Measurements from ENCODE around the gene TRAF5.

Gene TRAF5

DNA sequence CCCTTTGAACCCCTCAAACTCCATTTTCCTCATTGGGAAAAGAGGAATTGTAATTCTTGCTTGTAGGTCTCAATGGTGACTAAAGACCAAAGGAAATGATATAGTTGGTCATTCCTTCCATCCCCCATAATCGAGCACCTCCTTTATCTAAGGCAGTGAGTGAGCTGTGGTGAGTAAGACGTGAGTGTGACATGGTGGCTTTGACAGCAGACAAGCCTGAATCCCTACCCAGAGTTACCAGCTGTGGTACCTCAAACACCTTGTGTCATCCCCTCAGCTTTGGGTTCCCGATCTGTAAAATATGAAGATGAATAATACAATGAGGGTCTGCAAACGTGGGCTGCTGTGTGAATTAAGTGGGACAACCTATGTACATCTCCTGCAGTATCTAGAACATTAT, 8.4 kb downstream of the TRAF5 start:
- Histone ChIP-seq H3K4me1 (ENCODE audit: control insufficient read depth, insufficient read depth, low read length, poor library complexity, severe bottlenecking) (peaks cover 84% of the 10 kb centered on the region), H3K27ac (ENCODE audit: insufficient read depth, low read length, poor library complexity, severe bottlenecking) (peak overlapping the region; percentile 59), H3K36me3 (ENCODE audit: control insufficient read depth, insufficient read depth, low read length) (no peaks in the 10 kb centered on the region), H3K4me3 (ENCODE audit: insufficient read depth, low read depth, low read length, poor library complexity, severe bottlenecking) (no peak overlapping the region), H3K27me3 (replicated peaks; ENCODE audit: control insufficient read depth, insufficient read depth, low read length, poor library complexity, severe bottlenecking) (no peaks in the 10 kb centered on the region), H3K9me3 (ENCODE audit: control insufficient read depth, low read length) (no peaks in the 10 kb centered on the region)
- no peak for DNase-seq

DNA sequence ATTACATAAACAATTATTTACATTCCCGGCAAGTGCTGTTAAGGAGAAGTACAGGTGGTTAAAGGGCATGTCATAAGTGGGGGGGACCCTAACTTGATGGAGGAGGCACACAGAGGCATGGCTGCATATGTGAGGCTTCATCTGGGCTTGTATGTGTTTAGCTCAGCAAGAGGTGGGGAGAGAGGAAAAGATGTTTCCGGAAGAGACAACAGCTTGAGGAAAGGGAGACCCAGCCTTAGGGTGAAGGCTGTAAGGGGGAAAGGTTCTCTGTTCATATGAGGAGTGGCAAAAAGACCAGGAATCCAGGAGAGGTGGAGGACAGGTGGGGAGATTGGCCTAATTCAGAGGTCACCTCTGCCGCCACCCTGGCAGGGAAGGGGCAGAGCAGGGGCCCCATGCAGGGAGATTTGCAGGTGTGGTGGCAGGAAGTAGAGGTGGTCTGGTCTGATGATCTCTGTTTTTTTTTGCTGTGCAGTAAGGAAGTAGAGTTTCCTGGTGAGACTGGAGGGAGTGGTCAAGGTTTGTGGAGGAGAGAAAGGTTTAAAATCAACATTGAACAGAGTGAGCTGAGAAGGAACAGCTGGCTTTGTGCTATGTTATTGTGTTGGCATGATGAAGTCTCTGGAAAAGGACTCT, 9.0 kb downstream of the TRAF5 start:
- Histone ChIP-seq H3K36me3 (ENCODE audit: control insufficient read depth, insufficient read depth, low read length) (no peaks in the 10 kb centered on the region), H3K4me1 (ENCODE audit: control insufficient read depth, insufficient read depth, low read length, poor library complexity, severe bottlenecking) (peaks cover 79% of the 10 kb centered on the region), H3K9me3 (ENCODE audit: control insufficient read depth, low read length) (no peaks in the 10 kb centered on the region), H3K27ac (ENCODE audit: insufficient read depth, low read length, poor library complexity, severe bottlenecking) (peak overlapping the region; percentile 59), H3K4me3 (ENCODE audit: insufficient read depth, low read depth, low read length, poor library complexity, severe bottlenecking) (peak overlapping the region; percentile 27), H3K27me3 (replicated peaks; ENCODE audit: control insufficient read depth, insufficient read depth, low read length, poor library complexity, severe bottlenecking) (no peaks in the 10 kb centered on the region)
- no peak for DNase-seq

DNA sequence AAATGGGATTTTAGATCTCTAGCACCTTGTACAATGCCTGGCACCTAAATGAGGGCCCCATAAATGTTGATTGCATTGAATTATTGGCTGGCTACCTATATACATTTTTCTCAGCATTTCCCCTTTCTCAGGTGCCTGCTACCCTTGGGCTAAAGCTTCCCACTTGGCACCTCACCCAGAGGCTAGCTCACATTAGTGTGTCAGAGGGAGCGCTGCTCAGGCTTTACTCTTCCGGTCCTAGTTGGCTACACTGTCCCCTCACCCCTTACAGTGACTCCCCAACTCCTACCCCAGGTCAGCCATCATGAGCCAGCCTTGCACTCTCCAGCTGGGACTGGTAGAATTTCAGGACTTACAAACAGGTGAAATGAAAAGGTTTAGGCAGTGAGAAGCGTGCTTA, 9.5 kb downstream of the TRAF5 start:
- DNase-seq, result no peak
- H3K4me3 ChIP-seq (ENCODE audit: insufficient read depth, low read depth, low read length, poor library complexity, severe bottlenecking), result peak overlapping the region; percentile 27
- H3K27ac ChIP-seq (ENCODE audit: insufficient read depth, low read length, poor library complexity, severe bottlenecking), result peak overlapping the region; percentile 59
- peaks cover 74% of the 10 kb centered on the region for H3K4me1 ChIP-seq (ENCODE audit: control insufficient read depth, insufficient read depth, low read length, poor library complexity, severe bottlenecking)
- no peaks in the 10 kb centered on the region for H3K9me3 ChIP-seq (ENCODE audit: control insufficient read depth, low read length)
- no peaks in the 10 kb centered on the region for H3K36me3 ChIP-seq (ENCODE audit: control insufficient read depth, insufficient read depth, low read length)
- H3K27me3 ChIP-seq (replicated peaks; ENCODE audit: control insufficient read depth, insufficient read depth, low read length, poor library complexity, severe bottlenecking), result no peaks in the 10 kb centered on the region

DNA sequence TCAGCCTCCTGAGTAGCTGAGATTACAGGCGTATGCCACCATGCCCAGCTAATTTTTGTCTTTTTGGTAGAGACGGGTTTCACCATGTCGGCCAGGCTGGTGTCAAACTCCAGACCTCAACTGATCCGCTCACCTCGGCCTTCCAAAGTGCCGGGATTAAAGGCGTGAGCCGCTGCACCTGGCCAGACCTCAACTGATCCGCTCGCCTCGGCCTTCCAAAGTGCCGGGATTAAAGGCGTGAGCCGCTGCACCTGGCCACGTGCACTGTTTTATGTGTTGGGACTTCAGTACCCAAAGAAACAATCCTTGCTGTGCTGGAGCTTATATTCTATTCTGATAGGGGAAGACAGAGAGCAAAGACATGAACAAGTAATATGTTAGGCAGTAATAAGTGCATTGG, 10.1 kb downstream of the TRAF5 start:
- no peak for DNase-seq
- H3K27ac ChIP-seq (ENCODE audit: insufficient read depth, low read length, poor library complexity, severe bottlenecking), result peak overlapping the region; percentile 59
- H3K27me3 ChIP-seq (replicated peaks; ENCODE audit: control insufficient read depth, insufficient read depth, low read length, poor library complexity, severe bottlenecking), result no peaks in the 10 kb centered on the region
- no peaks in the 10 kb centered on the region for H3K36me3 ChIP-seq (ENCODE audit: control insufficient read depth, insufficient read depth, low read length)
- H3K4me1 ChIP-seq (ENCODE audit: control insufficient read depth, insufficient read depth, low read length, poor library complexity, severe bottlenecking), result peaks cover 69% of the 10 kb centered on the region
- no peak overlapping the region for H3K4me3 ChIP-seq (ENCODE audit: insufficient read depth, low read depth, low read length, poor library complexity, severe bottlenecking)
- H3K9me3 ChIP-seq (ENCODE audit: control insufficient read depth, low read length), result no peaks in the 10 kb centered on the region

DNA sequence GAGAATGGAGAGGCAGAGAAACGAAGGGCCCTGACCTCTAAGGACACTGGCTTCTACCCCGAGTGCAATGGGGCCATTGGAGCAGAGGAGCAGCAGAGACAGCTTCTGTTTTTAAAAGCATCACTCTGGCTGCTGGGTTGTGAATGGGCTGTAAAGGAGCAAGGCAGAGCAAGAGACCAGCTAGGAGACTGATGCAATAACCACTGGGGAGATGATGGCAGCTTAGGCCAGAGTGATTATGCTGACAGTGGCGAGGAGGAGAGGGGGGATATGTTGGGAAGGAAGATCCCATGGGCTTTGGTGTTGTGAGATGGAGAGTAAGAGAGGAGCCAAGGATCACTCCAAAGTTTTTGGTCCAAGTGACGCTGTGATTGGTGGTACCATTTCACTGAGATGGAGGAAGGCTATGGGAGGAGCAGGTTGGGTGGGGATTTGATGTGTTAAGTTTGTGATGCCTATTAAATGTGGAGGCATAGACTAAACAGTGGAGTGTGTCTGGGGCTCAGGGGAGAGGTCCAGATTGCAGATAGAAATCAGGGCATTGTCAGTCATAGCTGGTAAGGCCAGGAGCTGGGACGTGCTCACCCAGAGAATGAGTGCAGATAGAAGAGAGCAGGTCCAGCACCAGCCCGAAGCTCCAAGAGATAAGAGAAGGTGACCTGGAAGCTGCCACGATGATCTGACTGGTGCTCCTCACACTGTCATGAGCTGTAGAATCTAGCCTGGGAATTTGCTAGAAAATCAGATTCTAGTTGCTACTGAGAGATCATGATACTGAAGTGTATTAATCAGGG, 11.0 kb downstream of the TRAF5 start:
- H3K36me3 ChIP-seq (ENCODE audit: control insufficient read depth, insufficient read depth, low read length), result no peaks in the 10 kb centered on the region
- peaks cover 60% of the 10 kb centered on the region for H3K4me1 ChIP-seq (ENCODE audit: control insufficient read depth, insufficient read depth, low read length, poor library complexity, severe bottlenecking)
- H3K27ac ChIP-seq (ENCODE audit: insufficient read depth, low read length, poor library complexity, severe bottlenecking), result peak overlapping the region; percentile 37

DNA sequence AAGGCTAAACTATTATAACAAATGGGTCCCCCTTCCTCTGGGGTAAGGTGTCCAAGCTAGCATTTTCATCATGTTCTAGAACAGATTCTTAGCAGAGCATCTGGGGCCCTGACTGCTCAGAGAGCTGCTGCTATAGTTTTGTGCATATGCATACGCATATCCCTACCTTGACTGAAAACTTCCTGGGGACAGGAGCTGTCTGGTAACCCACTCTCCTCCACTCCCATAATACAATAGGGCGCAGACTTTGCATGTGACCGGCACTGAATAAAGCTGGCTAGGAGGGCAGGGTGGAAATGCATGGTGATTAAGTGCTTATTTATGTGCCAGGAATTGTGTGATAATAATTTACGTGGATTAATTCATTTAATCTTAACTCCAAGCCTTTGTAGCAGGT, 11.6 kb downstream of the TRAF5 start:
- H3K9me3 ChIP-seq (ENCODE audit: control insufficient read depth, low read length), result no peaks in the 10 kb centered on the region
- no peaks in the 10 kb centered on the region for H3K27me3 ChIP-seq (replicated peaks; ENCODE audit: control insufficient read depth, insufficient read depth, low read length, poor library complexity, severe bottlenecking)
- peaks cover 59% of the 10 kb centered on the region for H3K4me1 ChIP-seq (ENCODE audit: control insufficient read depth, insufficient read depth, low read length, poor library complexity, severe bottlenecking)
- DNase-seq, result no peak
- no peak overlapping the region for H3K4me3 ChIP-seq (ENCODE audit: insufficient read depth, low read depth, low read length, poor library complexity, severe bottlenecking)
- H3K27ac ChIP-seq (ENCODE audit: insufficient read depth, low read length, poor library complexity, severe bottlenecking), result no peak overlapping the region
- no peaks in the 10 kb centered on the region for H3K36me3 ChIP-seq (ENCODE audit: control insufficient read depth, insufficient read depth, low read length)

More for the DNA sequence above, 11.0 kb downstream of the TRAF5 start:
- Histone ChIP-seq H3K27me3 (replicated peaks; ENCODE audit: control insufficient read depth, insufficient read depth, low read length, poor library complexity, severe bottlenecking) (no peaks in the 10 kb centered on the region), H3K4me3 (ENCODE audit: insufficient read depth, low read depth, low read length, poor library complexity, severe bottlenecking) (no peak overlapping the region), H3K9me3 (ENCODE audit: control insufficient read depth, low read length) (no peaks in the 10 kb centered on the region)
- no peak for DNase-seq

DNA sequence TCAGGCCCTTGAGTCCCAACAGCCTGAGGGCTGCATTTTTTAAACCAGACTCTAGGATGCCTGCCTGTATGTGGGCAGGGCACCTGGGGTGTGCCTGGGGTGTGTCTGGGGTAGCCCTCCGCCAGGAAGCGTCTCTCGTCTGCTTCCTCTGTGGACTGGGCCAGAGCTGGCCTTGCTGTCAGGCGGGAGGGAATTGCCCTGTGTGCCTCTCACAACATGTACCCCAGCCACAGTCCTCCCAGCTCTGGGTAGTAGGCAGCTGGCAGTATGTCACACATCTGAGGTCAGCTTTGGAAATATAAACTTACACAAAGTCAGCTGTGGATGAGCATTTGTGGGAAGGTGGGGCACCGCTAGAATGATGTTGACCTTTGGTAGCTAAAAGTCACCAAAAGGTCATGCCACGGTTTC, 13.0 kb downstream of the TRAF5 start:
- Histone ChIP-seq H3K9me3 (ENCODE audit: control insufficient read depth, low read length) (no peaks in the 10 kb centered on the region), H3K4me1 (ENCODE audit: control insufficient read depth, insufficient read depth, low read length, poor library complexity, severe bottlenecking) (peaks cover 54% of the 10 kb centered on the region), H3K27me3 (replicated peaks; ENCODE audit: control insufficient read depth, insufficient read depth, low read length, poor library complexity, severe bottlenecking) (no peaks in the 10 kb centered on the region), H3K27ac (ENCODE audit: insufficient read depth, low read length, poor library complexity, severe bottlenecking) (no peak overlapping the region), H3K4me3 (ENCODE audit: insufficient read depth, low read depth, low read length, poor library complexity, severe bottlenecking) (no peak overlapping the region), H3K36me3 (ENCODE audit: control insufficient read depth, insufficient read depth, low read length) (no peaks in the 10 kb centered on the region)
- no peak for DNase-seq

DNA sequence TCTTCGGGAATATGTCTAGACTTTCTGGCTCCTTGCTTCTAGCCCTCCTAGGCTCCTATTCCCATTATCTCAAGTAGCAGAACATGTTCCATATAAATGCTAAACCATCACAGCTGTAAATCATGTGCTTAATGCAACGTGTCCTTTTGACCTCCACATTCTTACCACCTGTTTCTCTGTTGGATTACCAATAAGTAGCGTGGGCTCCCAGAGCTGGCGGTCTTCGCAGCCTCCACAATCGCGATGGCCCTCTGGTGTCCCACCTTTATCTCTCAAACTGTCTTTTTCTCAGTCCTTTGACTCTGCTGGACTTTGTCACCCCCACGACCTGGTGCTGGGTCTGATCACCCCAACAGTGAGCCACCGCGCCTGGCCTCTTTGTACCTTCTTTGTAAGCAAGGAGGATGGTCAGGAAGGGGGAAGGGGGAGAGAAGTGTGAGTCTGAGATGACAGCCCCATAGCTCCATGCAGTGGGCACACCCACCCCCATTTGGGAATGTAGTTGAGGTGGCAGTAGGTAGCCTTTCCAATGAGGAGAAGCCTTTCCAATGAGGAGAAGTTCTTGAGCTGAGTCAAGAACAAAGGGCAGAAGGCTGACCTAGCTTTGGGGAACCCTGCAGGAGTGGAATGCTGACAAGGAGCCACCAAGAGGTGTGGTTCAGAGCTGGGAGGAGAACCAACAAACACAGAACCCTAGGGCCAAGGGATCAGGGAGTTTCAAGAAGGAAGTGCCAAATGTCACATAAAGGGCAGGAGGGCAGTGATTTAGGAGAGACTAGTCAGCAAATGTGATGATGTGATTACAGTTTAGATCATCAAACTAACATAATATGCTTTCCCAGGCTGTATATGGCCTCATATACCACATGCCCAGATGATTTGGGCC, 14.2 kb downstream of the TRAF5 start:
- peaks cover 45% of the 10 kb centered on the region for H3K4me1 ChIP-seq (ENCODE audit: control insufficient read depth, insufficient read depth, low read length, poor library complexity, severe bottlenecking)
- peaks cover 6% of the 10 kb centered on the region for H3K36me3 ChIP-seq (ENCODE audit: control insufficient read depth, insufficient read depth, low read length)
- H3K27ac ChIP-seq (ENCODE audit: insufficient read depth, low read length, poor library complexity, severe bottlenecking), result no peak overlapping the region
- no peaks in the 10 kb centered on the region for H3K27me3 ChIP-seq (replicated peaks; ENCODE audit: control insufficient read depth, insufficient read depth, low read length, poor library complexity, severe bottlenecking)
- H3K4me3 ChIP-seq (ENCODE audit: insufficient read depth, low read depth, low read length, poor library complexity, severe bottlenecking), result no peak overlapping the region
- DNase-seq, result no peak
- no peaks in the 10 kb centered on the region for H3K9me3 ChIP-seq (ENCODE audit: control insufficient read depth, low read length)

DNA sequence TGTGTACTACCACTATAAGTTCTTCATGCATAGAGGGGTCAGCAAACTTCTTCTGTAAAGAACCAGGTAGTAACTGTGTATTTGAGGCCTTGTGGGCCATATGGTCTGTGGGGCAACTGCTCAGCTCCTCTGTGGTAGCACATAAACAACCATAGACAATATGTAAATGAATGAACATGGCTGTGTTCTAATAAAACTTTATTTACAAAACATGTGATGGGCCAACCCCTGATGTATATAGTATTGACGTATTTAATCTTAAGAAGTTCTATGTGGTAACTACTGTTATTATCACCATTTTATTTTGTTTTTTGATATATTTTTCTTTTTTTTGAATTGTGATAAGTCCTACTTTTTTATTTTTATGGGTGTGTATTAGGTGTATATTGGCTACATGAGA, 15.4 kb downstream of the TRAF5 start:
- no peak for DNase-seq
- no peak overlapping the region for H3K4me3 ChIP-seq (ENCODE audit: insufficient read depth, low read depth, low read length, poor library complexity, severe bottlenecking)
- H3K9me3 ChIP-seq (ENCODE audit: control insufficient read depth, low read length), result no peaks in the 10 kb centered on the region
- no peak overlapping the region for H3K27ac ChIP-seq (ENCODE audit: insufficient read depth, low read length, poor library complexity, severe bottlenecking)
- H3K36me3 ChIP-seq (ENCODE audit: control insufficient read depth, insufficient read depth, low read length), result peaks cover 6% of the 10 kb centered on the region
- no peaks in the 10 kb centered on the region for H3K27me3 ChIP-seq (replicated peaks; ENCODE audit: control insufficient read depth, insufficient read depth, low read length, poor library complexity, severe bottlenecking)
- H3K4me1 ChIP-seq (ENCODE audit: control insufficient read depth, insufficient read depth, low read length, poor library complexity, severe bottlenecking), result peaks cover 42% of the 10 kb centered on the region

Data from effector memory CD4-positive, alpha-beta T cell (primary cell).